GM18520 (cell line): ENCODE data around the gene POMC.
"Not testable (repeated sequence)": the region's sequence is repeated elsewhere in the genome, so short reads cannot be mapped to it uniquely, and the experiment has no call there.

Experiments
- ATAC-seq: cut with Tn5 transposase; IDR thresholded peaks from one replicate; pipeline ENCODE4 v1.9.1; 2021; ENCODE audit not compliant: unreplicated experiment

Gene POMC

DNA sequence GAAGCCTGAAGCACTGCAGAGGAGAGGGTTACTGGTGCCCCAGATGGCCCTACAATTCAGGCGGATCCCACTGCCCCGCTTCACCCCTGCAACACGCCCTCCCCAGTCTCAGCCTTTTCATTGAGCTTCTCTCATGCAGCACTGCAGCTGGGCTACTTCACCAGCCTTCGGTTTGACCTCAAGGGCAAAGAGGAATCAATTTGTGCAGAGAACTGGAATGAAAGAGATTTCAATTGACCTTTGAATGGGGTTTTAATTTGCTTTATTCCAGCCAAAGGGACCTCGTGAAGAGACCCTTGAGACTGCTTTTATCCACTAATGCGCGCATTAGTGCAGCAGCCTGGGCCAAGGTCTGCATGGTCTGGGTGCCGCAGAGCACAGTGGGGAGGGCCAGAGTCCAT lies 8.8 kb upstream of the POMC start:
- no peak for ATAC-seq

DNA sequence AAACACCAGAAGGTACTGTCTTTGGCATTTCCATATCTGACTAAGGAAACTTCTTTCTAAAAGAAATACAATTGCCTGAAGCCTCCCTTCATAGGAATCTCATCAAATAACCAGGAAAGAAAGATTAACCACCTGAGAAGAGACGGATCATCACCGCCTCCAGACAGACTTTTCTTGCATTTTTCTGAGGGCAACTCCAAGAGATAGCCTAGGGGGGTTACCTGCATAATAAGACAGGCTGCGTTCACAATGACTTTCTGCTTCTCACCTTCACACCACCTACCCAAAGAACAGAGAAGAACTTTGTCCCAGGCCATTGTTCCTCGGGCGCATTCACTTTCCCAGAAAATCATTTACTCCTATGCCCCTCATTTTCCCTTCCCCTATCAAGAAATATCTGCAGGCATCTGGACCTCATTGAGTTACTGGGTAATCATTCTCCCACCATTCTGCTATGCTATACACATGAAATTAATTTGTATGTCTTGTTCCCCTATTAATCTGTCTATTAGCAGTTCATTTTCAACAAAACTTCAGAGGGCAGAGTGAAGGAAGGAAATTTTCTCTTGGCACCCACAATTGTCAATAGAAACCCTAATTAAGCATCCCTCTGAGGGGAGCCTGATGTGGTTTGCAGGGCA lies 8.3 kb upstream of the POMC start:
- ATAC-seq, result no peak

DNA sequence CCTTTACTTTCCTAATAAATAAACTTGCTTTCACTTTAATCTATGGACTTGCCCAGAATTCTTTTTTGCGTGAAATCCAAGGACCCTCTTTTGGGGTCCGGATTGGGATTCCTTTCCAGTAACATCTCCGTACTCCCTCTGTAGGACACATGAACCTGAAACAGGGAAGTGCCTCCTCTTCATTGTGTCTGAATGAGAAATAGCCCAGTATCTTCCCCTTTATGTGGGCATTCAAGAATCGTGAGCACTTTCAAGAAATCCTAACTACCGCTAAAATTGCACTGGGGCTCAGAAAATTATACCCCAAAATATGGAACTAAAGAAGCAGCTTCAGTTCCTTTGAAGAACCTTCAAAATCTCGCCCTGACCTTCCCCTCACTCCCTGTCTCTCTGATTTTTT lies 7.8 kb upstream of the POMC start:
- ATAC-seq, result no peak

DNA sequence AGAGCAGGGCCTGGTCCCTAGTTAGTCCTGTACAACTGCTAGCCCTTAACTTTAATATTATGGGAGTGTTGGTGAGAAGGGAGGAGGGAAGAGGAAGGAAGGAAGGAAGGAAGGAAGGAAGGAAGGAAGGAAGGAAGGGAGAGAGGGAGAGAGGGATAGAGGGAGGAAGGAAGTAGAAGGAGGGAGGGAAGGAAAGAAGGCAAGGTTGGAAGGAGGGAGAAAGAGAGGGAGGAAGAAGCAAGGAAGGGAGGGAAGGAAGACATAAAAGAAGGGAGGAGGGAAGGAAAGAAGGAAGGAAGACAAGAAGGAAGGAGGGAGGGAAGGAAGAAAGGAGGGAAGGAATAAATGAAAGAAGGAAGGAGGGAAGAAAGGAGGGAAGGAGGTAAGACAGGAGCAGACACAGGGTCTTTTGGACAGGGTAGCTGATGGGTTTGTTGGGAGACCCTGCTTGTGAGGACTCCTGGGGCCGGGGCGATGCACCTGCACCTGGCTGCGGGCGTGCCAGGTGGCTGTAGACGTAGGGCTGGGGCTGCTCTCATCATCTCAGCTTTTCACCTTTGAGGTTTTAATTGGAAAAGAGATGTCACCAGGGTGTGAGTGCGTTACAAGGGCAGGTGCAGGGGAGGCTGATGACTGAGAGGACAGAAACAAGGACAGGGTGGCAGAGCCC lies 5.9 kb upstream of the POMC start:
- no peak for ATAC-seq

DNA sequence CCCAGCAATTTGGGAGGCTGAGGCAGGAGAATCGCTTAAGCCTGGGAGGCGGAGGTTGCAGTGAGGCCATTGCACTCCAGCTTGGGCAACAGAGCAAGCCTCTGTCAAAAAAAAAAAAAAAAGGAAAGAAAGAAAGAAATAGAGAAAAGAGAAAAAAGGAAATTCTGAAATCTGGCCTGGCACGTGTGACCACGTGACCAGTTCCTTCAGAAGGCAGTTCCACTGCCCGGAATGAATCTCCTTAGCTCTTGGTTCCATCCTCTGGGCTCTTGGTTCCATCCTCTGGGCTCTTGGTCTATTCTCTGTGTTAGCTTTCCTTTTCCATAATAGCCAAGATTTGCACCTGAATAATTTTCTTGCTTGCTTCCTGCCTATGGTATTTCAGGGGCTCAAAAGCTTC lies 5.3 kb upstream of the POMC start:
- ATAC-seq, result no peak

DNA sequence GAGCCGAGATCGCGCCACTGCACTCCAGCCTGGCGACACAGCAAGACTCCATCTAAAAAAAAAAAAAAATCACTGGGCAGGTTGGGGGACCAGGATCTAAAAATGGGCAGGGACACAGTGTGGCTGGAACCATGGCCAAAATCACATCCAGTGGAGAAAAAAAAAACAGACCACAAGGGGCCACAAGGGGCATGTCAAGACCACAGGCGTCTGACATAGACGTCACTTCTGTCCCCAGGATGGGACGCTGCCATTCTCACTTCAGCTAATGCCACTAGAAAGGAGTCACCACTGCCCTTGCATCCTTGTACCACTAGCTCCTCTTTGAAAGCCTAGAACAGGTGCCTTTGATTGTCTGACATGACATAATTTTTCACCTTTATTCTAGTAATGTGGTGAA lies 2.5 kb upstream of the POMC start:
- ATAC-seq, result no peak

DNA sequence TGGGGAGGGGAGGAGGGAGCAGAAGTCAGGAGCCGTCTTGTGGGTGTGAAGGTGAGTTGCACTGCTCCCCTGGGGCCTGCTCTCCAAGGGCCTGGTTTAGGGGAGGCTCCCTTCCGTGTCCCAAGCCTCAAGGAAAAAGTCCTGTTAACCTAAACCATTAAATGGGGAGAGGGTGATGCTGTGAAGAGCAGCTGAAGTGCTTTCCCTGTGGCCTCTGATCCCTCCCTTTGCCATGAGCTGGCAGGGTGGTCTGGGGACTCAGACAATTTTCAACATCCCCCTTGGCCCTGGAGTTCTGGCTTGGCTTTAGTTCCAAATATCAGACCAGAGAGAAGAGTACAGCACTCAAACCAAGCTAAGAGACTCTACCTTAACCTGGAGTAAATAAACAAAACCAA lies 692 bp upstream of the POMC start:
- no peak for ATAC-seq

DNA sequence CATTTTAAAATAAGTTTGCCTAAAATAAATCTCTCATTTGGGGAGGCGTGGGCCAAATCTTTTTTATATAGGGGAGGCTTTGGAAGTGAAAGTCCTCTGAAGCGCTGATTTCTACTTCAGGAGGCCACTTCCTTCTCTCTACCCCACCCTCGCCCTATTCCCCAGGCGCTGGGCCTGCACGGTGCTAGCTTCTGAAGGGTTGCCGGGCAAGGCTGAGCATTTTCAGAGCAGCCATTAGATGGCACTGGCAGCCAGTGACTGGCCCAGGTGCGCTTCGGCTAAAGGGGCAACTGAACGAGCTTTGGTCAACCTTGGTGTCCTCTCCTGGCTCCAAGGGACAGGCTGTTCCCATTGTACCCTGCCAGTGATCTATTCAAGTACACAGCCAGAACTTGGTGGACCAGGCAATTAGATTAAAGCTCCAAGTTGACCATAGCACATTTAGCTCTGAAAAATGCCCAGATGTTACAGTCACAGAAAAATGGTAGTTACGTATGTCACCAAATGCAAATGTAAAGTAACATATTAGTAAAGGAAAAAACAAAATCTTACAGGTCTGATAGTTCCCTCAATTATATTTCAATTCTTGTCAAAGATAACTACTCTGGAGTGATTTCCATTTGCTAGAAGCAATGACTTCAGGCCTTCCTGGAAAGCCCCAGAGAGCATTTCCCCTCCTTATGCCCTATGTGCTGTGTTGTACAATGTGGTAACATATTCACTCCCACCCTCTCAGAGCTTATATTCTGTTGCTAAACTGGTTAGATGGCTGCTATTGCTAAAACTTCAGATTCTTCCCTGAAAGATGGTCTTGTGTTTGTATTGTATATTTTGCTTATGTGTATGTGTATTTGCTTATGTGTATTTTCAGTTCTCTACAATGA lies 2.1 kb downstream of the POMC start:
- ATAC-seq, result peak; percentile 71

DNA sequence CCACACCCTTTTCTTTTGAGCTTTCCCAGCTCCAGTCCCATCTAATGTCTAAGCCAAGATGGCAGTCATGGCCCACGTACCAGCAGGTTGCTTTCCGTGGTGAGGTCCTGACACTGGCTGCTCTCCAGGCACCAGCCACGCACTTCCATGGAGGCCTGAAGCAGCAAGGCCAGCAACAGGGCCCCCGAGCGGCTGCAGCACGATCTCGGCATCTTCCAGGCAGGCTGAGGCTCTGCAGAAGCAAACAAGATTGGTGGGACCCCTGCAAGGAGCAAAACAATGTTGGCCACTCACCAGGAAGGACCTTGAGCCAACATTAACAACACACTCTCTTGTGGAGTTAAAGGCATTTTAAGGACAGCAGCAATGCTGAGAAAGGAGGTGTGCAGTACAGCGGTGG lies 3.8 kb downstream of the POMC start:
- ATAC-seq, result no peak

DNA sequence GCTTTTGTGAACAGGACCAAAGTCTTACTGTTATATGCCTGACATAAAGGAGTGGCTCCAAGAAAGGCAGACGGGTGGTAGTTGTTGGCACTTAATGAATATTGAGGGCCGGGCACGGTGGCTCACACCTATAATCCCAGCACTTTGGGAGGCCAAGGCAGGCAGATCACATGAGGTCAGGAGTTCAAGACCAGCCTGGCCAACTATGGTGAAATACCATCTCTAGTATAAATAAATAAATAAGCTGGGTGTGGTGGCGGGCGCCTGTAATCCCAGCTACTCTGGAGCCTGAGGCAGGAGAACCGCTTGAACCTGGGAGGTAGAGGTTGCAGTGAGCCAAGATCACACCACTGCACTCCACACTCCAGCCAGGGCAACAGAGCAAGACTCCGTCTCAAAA lies 6.3 kb downstream of the POMC start:
- not testable (repeated sequence) for ATAC-seq

DNA sequence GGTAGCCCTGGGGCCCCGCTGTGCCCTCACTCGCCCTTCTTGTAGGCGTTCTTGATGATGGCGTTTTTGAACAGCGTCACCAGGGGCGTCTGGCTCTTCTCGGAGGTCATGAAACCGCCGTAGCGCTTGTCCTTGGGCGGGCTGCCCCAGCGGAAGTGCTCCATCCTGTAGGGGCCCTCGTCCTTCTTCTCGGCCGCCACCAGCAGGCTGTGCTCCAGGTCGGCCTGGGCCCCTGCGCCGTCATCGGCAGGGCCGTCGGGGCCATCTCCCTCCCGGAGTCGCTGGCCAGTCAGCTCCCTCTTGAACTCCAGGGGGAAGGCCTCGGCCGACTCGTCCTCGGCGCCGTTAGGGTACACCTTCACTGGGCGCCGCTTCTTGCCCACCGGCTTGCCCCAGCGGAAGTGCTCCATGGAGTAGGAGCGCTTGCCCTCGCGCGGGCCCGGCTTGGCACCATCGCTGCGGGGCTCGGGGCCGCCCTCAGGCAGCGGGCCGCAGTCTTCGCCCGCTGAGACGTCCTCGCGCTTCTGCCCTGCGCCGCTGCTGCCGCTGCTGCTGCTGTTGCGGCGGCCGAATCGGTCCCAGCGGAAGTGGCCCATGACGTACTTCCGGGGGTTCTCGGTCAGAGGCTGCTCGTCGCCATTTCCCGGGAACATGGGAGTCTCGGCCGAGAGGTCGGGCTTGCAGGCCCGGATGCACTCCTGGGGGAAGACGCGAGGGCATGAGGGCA lies 7.2 kb downstream of the POMC start:
- no peak for ATAC-seq

DNA sequence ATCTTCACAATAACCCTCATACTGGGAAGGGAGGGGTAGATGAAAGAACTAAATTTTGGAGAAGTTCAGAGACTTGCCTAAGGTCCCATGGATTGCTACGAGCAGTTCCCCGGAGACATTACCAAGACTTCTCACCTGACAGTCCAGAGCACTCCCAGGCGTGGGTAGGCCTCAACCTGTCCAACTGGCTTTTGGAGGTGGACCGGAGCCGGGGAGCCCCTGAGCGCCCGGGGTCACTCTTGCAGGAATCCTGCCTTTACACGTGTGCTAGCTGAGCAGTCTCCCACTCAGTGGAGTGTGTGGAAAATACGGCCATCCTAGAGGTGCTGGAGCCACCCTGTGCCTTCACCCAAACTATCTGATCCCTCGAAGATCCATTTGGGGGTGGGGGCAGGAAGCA lies 8.0 kb downstream of the POMC start:
- ATAC-seq, result no peak

DNA sequence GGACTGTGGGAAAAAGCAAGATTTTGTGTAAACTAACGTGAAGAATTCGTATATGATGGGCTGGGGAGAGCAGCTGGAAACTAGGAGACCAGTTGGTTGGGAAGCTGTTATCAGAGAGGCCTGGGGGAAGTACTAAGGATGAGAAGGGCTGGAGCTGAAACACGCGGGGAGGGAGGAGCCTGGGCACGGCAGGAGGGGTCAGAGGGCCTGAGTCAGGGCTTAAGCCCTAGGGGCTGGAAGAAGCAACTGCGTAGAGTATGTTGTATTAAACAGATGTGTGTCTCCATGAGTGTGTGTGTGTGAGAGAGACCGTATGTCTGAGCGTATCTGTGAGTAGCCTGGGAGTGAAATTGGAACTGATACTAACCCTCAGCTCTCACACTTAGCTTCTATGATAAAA lies 8.4 kb downstream of the POMC start:
- ATAC-seq, result no peak

DNA sequence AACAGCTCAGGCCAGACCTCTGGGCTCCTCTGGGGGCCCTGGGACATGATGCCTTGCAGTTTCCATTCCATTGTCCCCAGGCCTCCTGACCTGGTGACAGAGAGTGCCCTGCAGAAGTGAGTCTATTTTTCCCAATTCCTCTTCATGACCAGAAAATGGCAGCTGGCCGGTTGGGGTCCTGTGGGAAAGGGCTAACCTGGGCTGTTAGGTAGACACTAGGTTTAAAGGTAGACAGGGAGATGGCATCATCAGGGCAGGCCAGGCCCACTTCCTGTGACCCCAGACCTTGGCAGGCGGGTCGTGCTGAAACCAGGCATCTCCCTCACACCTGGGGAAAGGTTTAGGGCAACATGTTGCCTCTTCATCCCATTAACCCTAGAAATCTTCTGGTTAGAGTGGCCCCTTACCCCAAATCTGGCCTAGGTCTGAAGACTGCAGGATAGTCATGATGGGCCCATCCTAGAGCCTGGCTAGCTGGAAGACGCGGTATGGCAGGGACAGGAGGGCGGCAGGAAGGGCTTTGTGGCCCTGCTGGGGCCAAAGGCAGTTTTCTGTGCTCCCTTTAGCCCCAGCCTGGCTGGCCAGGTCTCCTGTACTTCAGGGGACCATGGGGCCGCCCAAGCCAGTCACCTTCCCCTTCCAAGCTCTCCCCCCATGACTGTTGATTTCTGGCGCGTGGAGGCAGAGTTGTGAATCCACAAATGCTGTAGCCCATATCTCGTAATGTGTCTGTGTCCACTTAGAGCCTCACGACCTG lies 10.1 kb downstream of the POMC start:
- no peak for ATAC-seq

DNA sequence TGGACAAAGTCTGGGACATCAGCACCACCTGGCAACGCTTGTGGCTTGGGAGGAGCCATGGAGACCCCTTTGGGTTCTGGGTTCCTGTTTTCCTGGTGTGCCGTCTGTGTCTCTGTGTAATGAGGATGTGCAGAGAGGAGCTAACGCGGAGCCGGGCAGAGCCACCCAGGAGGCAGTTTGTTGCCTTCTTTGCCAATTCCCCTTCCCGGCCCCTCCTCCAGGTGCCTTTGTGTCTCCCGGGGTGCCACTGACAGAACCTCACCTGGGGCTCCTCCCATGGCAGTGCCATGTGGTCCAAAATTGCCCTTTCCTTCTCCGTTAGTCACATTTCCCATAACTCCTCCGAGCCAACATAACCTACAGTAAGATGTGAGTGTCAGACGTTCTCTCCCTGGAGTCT lies 13.0 kb downstream of the POMC start:
- no peak for ATAC-seq

DNA sequence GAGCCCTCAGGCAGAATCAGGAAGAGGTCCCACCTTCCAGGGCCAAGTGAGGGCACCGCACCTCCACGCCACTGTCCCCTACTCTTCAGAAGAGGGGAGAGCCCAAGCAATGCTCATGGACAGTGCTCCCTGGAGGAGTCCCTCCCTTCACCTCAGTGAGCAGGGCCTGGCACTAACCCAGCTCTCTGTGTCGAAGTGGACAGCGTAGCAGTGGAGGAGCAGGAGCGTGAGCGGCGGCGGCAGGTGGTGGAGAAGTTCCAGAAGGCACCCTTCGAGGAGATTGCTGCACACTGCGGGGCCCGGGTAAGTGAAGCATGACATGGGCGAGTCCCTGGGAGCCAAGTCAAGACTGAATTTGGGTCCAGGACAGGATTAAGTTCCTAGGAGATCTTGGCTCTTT lies 16.7 kb downstream of the POMC start:
- ATAC-seq, result no peak

DNA sequence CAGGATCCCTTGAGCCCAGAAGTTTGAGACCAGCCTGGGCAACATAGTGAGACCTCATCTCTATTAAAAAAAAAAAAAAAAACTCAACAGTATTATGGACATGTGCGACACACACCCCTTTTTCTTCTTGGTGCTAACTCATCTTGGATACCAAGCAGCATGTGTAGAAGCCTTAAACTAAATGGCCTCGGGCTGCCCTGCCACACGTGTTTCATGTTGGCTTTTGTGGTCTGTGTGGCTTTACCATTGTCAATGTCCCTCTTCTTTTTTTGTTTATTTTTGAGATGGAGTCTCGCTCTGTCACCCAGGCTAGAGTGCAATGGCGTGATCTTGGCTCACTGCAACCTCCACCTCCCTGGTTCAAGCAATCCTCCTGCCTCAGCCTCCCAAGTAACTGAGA lies 17.4 kb downstream of the POMC start:
- not testable (repeated sequence) for ATAC-seq

DNA sequence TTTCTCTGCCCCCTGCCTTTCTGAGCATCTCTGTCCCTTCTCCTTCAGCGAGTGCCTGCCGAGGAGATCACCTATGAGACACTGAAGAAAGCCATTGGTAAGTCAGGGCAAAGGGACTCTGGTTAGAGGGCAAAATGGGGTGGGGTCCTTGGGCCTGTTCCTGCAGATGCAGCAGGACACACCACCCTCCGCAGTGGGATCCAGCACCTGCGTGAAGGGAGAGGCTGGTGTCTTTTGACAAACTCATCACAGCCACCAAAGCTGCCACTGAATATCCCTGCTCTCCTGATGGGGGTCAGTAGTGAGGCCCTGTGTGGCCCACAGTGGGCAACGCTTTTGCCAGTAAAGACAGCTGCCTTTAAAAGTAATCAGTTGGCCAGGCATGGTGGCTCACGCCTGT lies 18.7 kb downstream of the POMC start:
- no peak for ATAC-seq

DNA sequence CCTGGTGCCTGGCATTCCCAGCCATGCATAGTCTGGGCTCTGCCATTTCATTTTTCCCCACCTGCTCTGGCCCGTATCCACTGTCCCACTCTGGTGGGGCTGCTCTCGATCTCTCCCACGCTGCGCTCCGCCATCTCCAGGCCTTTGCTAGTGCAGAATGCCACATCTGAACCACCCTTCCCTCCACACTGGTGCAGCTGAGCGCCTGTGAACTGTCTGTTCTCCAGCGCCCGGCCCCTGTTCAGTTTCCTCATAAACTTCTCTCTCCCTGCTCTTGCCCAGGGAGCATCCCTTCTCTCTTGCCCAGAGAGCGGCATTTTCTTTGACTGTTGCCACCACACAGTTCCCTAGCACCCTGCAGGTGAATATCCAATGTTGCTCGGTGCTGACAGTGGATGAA lies 21.5 kb downstream of the POMC start:
- ATAC-seq, result no peak

DNA sequence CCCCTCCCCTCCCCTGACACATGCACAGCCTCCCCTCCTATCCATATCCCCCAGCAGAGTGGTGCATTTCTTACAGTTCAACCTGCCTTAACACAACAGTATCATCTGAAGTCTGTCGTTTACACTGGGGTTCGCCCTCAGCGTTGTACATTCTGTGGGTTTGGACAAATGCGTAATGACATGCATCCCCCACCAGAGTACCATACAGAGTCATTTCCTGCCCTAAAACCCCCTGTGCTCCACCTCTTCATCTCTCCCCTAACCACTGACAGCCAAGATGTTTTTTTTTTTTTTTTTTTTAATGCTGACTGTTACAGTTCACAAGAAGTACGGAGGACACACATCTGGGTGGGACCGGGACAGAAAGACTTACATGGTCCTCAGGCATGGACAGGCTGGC lies 22.6 kb downstream of the POMC start:
- no peak for ATAC-seq

DNA sequence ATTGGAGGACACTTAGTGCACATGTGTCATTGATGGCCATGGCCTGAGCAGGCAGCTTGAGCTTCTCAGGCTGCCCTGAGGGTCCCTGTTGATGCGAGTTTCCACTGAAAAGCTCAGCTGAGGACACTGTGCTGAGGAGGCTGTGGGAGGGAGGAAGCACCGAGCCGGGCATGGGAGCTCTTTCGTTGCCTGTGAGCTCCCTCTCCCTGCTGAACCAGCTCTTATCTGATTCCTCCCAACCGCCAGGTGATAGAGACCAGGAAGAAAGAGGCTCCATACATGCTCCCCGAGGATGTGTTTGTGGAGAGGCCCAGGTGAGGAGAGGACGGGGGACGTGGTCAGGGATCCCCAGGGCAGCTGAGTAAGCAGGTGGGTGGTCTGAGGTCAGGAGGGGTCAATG lies 27.3 kb downstream of the POMC start:
- no peak for ATAC-seq
